Umbilical cord (tissue), 2 donors: ENCODE data around the gene CACNA2D1. TPM values are rescaled to one million over a fixed set of nuclear protein-coding genes. Genes with fewer than 3 reads are reported as not detected.
"Not testable (repeated sequence)": the region's sequence is repeated elsewhere in the genome, so short reads cannot be mapped to it uniquely, and the experiment has no call there.

Experiments
- DNase-seq: peaks from one replicate; pipeline ENCODE4 v3.0.0-alpha.2; 2015; ENCODE audit warnings: low spot score
- total RNA-seq: library from RNA; depleted of rRNA; stranded (reverse); fragments of >200 nt; gene quantifications from one replicate; pipeline ENCODE4 v1.2.3, GENCODE V29; 2014; ENCODE audit warnings: low replicate concordance; ENCODE audit not compliant: insufficient read depth

The CACNA2D1 gene
- total RNA-seq, 1 donor from 2014 or later: 33.5 TPM

GRCh38 chr7:82172017-82172416, 271.6 kb downstream of the CACNA2D1 start:
- DNase-seq: no peak

GRCh38 chr7:82167558-82168314, 275.8 kb downstream of the CACNA2D1 start:
- DNase-seq: no peak

- DNase-seq: no peak
Measured at GRCh38 chr7:82166260-82167015, 277.1 kb downstream of the CACNA2D1 start.

- peak; percentile 47 for DNase-seq
Measured at GRCh38 chr7:82164813-82165212, 278.8 kb downstream of the CACNA2D1 start.

GRCh38 chr7:82164410-82164809, 279.2 kb downstream of the CACNA2D1 start:
- DNase-seq: no peak

- DNase-seq: no peak
Measured at GRCh38 chr7:82163586-82163985, 280.0 kb downstream of the CACNA2D1 start.

GRCh38 chr7:82162289-82162688, 281.3 kb downstream of the CACNA2D1 start:
- DNase-seq: no peak

- no peak for DNase-seq
Measured at GRCh38 chr7:82158327-82158726, 285.2 kb downstream of the CACNA2D1 start.

GRCh38 chr7:82156893-82157292, 286.7 kb downstream of the CACNA2D1 start:
- DNase-seq: no peak

GRCh38 chr7:82156168-82156567, 287.4 kb downstream of the CACNA2D1 start:
- no peak for DNase-seq

- no peak for DNase-seq
Measured at GRCh38 chr7:82154728-82155127, 288.8 kb downstream of the CACNA2D1 start.

- DNase-seq: no peak
Measured at GRCh38 chr7:82153776-82154175, 289.8 kb downstream of the CACNA2D1 start.

- DNase-seq: no peak
Measured at GRCh38 chr7:82152858-82153257, 290.7 kb downstream of the CACNA2D1 start.

- DNase-seq: no peak
Measured at GRCh38 chr7:82146491-82146890, 297.1 kb downstream of the CACNA2D1 start.

- DNase-seq: no peak
Measured at GRCh38 chr7:82142263-82142864, 301.2 kb downstream of the CACNA2D1 start.

- DNase-seq: no peak
Measured at GRCh38 chr7:82141427-82141826, 302.1 kb downstream of the CACNA2D1 start.

- DNase-seq: not testable (repeated sequence)
Measured at GRCh38 chr7:82140608-82141007, 303.0 kb downstream of the CACNA2D1 start.

GRCh38 chr7:82131215-82131614, 312.4 kb downstream of the CACNA2D1 start:
- no peak for DNase-seq

- DNase-seq: peak; percentile 5
Measured at GRCh38 chr7:82129091-82129490, 314.5 kb downstream of the CACNA2D1 start.

- DNase-seq: no peak
Measured at GRCh38 chr7:82128546-82128945, 315.0 kb downstream of the CACNA2D1 start.

GRCh38 chr7:82126576-82126975, 317.0 kb downstream of the CACNA2D1 start:
- peak; percentile 26 for DNase-seq

GRCh38 chr7:82124445-82124844, 319.1 kb downstream of the CACNA2D1 start:
- DNase-seq: no peak

GRCh38 chr7:82122275-82122674, 321.3 kb downstream of the CACNA2D1 start:
- DNase-seq: no peak
